ENCODE results near the gene TMEM121. TPM values are rescaled to one million over a fixed set of nuclear protein-coding genes. Genes with fewer than 3 reads are reported as not detected.
A peak's percentile ranks its signal among the peaks of the same experiment; 100 is the strongest.
"Not testable (repeated sequence)": the region's sequence is repeated elsewhere in the genome, so short reads cannot be mapped to it uniquely, and the experiment has no call there.

Gene TMEM121
- total and polyA plus RNA-seq, 4 experiments from 2014 or later: 5.4 to 9.5 (median 6.4) TPM

DNA sequence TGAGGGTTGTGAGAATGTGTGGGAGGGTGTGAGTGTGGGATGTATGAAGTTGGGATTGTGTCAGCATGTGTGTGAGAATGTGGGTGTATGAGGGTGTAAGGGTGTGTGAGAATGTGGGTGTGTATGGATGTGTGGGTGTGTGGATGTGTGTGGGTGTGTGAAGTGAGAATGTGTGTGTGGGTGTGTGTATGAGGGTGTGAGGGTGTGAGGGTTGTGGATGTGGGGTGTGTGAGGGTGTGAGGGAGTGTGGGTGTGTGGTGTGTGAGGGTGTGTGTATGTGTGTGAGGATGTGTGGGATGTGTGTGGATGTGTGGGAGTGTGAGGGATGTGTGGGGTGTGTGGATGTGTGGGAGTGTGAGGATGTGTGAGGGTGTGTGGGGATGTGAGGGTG is 37.0 kb downstream of the TMEM121 start:
- Mint-ChIP-seq H3K4me3 (no peak overlapping the region), H3K27me3 (no peaks in the 10 kb centered on the region), H3K9me3 (no peaks in the 10 kb centered on the region), H3K27ac (peak overlapping the region in 1 of 7 donors; percentile 64), H3K4me1 (peaks cover 0 to 7% (median 2%) of the 10 kb centered on the region in 4 donors), H3K36me3 (no peaks in the 10 kb centered on the region)
- Histone ChIP-seq H3K27ac (ENCODE audit: low read depth, low read length) (no peak overlapping the region), H3K9me3 (ENCODE audit: control insufficient read depth in 1 of 2, low read length in 2 of 2) (no peaks in the 10 kb centered on the region), H3K4me1 (ENCODE audit: insufficient read depth, low read length) (no peaks in the 10 kb centered on the region), H3K27me3 (ENCODE audit: insufficient read depth, low read length) (no peaks in the 10 kb centered on the region), H3K36me3 (ENCODE audit: insufficient read depth, low read length) (no peaks in the 10 kb centered on the region), H3K4me3 (ENCODE audit: low read length in 2 of 2) (no peak overlapping the region)
- intact Hi-C loops (cut with micrococcal nuclease): no loop called here
- POLR2A ChIA-PET (ENCODE audit: partially characterized antibody): no interaction called here
- CTCF ChIA-PET (ENCODE audit: partially characterized antibody): no interaction called here
- DNase-seq: no peak

DNA sequence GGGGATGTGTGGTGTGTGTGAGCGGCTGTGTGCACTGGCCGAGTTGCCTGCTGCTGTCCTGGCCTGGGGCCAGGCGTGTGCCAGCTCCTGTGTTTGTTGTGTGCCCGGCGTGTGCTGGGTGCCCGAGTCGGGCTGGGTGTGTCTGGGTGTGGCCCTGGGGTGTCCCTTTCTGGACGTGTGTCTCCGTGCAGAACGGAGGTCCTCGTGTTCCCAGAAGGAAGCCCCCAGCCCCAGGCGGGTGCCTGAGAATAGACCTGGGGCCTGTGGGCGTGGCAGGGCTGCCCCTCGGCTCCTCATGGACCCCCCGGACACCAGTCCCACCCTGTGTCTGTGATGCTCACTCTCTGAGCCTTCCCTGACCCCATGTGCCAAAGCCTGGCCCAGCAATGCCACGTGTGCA is 38.2 kb downstream of the TMEM121 start:
- H3K4me3 Mint-ChIP-seq; H3K4me1 ChIP-seq (ENCODE audit: insufficient read depth, low read length); H3K9me3 ChIP-seq (ENCODE audit: control insufficient read depth in 1 of 2, low read length in 2 of 2); H3K9me3 Mint-ChIP-seq; H3K27me3 Mint-ChIP-seq; CTCF ChIA-PET (ENCODE audit: partially characterized antibody); H3K36me3 ChIP-seq (ENCODE audit: insufficient read depth, low read length); H3K27me3 ChIP-seq (ENCODE audit: insufficient read depth, low read length); H3K27ac ChIP-seq (ENCODE audit: low read depth, low read length); H3K4me1 Mint-ChIP-seq; H3K27ac Mint-ChIP-seq; H3K4me3 ChIP-seq (ENCODE audit: low read length in 2 of 2); POLR2A ChIA-PET (ENCODE audit: partially characterized antibody); intact Hi-C loops (cut with micrococcal nuclease); DNase-seq; H3K36me3 Mint-ChIP-seq: not testable (repeated sequence)

DNA sequence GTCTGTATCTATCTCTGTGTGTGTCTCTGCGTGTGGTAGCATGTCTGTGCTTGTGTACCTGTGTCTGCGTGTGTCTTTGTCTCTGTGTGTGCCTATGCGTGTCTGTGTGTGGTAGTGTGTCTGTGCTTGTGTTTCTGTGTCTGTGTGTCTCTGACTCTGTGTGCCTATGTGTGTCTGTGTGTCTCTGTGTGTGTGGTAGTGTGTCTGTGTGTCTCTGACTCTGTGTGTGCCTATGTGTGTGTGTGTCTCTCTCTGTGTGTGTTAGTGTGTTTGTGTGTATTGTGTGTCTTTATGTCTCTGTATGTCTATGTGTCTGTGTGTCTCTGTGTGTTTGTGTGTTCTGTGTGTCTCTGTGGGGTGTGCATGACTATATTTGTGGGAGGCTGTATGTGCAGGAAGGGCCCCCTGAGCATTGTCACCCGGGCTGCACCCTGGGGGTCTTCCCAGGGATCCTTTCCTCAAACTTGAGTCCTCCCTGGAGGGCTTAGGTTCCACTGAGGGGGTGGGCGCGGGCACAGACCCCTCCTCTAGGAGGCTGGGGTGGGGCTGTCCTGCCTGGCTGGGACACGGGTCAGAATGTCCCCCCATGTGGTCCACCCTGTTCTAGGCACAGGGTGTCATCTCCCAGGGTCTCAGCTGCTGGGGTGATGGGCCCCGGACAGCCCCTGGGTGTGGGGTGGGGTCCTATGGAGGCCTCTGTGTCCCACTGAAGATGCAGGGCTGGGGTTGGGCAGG is 39.0 kb downstream of the TMEM121 start:
- H3K4me3 ChIP-seq (ENCODE audit: low read length in 2 of 2); H3K36me3 ChIP-seq (ENCODE audit: insufficient read depth, low read length); H3K27me3 ChIP-seq (ENCODE audit: insufficient read depth, low read length); H3K27me3 Mint-ChIP-seq; DNase-seq; H3K4me3 Mint-ChIP-seq; POLR2A ChIA-PET (ENCODE audit: partially characterized antibody); intact Hi-C loops (cut with micrococcal nuclease); H3K4me1 Mint-ChIP-seq; H3K9me3 Mint-ChIP-seq; H3K36me3 Mint-ChIP-seq; CTCF ChIA-PET (ENCODE audit: partially characterized antibody); H3K9me3 ChIP-seq (ENCODE audit: control insufficient read depth in 1 of 2, low read length in 2 of 2); H3K27ac ChIP-seq (ENCODE audit: low read depth, low read length); H3K4me1 ChIP-seq (ENCODE audit: insufficient read depth, low read length): not testable (repeated sequence)
- peak overlapping the region in 1 of 7 donors; percentile 42 for H3K27ac Mint-ChIP-seq

DNA sequence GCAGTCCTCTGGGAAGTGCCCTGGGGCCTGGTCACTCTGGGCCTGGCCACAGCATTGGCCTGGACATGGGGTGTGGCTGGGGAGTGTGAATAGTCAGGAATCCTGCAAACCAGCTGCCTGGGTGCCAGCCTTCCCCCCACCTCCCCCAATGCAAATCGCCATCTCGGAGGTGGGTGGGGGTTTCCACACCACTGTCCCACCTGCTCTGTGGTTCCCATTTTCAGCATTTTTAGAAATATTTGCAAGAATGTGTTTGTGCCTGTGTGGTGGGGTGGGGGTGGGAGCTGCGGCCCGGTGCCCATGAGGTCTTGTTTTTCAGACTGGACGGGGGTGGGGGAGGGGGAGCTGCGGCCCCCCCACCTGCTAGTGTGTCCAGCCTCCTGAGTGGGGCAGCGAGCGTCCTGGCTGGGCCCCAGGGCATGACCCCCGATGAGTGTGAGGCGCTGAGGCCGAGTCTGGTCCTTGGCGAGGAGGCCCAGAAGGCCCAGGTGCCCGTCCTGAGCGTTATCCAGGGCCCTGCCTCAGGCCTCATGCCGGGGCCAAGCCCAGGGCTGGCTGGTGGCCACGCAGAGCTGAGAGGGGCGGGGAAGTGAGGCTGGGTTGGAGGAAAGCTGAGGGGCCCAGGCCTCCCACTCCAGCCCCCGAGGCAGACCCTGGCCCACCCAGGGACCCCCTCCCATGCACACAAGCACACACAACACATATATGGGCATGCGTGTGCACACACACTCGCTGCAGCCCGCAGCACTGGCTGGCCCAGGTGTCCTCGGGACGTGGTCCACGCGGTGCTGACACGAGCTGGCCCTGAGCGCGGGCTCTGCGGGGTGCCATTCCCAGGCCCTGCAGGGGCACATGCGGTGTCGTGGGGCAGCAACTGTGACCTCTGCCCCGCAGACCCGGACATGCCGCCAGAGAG is 40.1 kb downstream of the TMEM121 start:
- H3K9me3 Mint-ChIP-seq; H3K27me3 Mint-ChIP-seq; H3K4me1 Mint-ChIP-seq; DNase-seq; H3K36me3 Mint-ChIP-seq; H3K9me3 ChIP-seq (ENCODE audit: control insufficient read depth in 1 of 2, low read length in 2 of 2); H3K36me3 ChIP-seq (ENCODE audit: insufficient read depth, low read length); H3K4me3 Mint-ChIP-seq; H3K27ac Mint-ChIP-seq; POLR2A ChIA-PET (ENCODE audit: partially characterized antibody); H3K27me3 ChIP-seq (ENCODE audit: insufficient read depth, low read length); H3K4me1 ChIP-seq (ENCODE audit: insufficient read depth, low read length); H3K27ac ChIP-seq (ENCODE audit: low read depth, low read length); H3K4me3 ChIP-seq (ENCODE audit: low read length in 2 of 2); intact Hi-C loops (cut with micrococcal nuclease); CTCF ChIA-PET (ENCODE audit: partially characterized antibody): not testable (repeated sequence)

DNA sequence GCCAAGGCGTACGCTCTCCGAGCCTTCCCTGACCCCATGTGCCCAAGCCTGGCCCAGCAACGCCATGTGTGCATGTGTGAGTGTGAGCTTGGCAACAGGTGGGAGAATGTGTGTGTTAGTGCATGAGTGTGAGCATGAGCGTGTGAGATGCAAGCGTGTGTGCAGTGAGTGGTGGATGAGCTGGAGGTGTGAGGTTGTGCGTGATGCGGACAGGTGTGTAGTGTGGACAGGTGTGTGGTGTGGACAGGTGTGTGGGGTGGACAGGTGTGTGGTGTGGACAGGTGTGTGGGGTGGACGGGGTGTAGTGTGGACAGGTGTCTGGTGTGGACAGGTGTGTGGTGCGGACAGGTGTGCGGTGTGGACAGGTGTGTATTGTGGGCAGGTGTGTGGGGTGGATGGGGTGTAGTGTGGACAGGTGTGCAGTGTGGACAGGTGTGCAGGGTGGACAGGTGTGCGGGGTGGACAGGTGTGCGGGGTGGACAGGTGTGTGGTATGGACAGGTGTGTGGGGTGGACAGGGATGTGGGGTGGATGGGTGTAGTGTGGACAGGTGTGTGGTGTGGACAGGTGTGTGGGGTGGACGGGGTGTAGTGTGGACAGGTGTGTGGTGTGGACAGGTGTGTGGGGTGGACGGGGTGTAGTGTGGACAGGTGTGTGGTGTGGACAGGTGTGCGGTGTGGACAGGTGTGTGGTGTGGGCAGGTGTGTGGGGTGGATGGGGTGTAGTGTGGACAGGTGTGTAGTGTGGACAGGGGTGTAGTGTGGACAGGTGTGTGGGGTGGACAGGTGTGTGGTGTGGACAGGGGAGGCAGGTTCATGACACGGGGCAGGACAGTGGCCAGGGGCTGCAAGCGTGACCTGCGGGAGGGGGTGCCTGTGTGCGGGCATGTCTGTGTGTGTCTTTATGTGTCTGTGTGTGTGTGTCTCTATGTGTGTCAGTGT is 41.1 kb downstream of the TMEM121 start:
- POLR2A ChIA-PET (ENCODE audit: partially characterized antibody); H3K4me3 Mint-ChIP-seq; H3K27me3 ChIP-seq (ENCODE audit: insufficient read depth, low read length); H3K27me3 Mint-ChIP-seq; H3K4me1 ChIP-seq (ENCODE audit: insufficient read depth, low read length); H3K4me1 Mint-ChIP-seq; H3K36me3 Mint-ChIP-seq; H3K27ac ChIP-seq (ENCODE audit: low read depth, low read length); H3K36me3 ChIP-seq (ENCODE audit: insufficient read depth, low read length); CTCF ChIA-PET (ENCODE audit: partially characterized antibody); H3K9me3 ChIP-seq (ENCODE audit: control insufficient read depth in 1 of 2, low read length in 2 of 2); DNase-seq; intact Hi-C loops (cut with micrococcal nuclease); H3K4me3 ChIP-seq (ENCODE audit: low read length in 2 of 2); H3K9me3 Mint-ChIP-seq: not testable (repeated sequence)
- H3K27ac Mint-ChIP-seq: peak overlapping the region in 3 of 7 donors; percentile 39 to 90 (median 48)

DNA sequence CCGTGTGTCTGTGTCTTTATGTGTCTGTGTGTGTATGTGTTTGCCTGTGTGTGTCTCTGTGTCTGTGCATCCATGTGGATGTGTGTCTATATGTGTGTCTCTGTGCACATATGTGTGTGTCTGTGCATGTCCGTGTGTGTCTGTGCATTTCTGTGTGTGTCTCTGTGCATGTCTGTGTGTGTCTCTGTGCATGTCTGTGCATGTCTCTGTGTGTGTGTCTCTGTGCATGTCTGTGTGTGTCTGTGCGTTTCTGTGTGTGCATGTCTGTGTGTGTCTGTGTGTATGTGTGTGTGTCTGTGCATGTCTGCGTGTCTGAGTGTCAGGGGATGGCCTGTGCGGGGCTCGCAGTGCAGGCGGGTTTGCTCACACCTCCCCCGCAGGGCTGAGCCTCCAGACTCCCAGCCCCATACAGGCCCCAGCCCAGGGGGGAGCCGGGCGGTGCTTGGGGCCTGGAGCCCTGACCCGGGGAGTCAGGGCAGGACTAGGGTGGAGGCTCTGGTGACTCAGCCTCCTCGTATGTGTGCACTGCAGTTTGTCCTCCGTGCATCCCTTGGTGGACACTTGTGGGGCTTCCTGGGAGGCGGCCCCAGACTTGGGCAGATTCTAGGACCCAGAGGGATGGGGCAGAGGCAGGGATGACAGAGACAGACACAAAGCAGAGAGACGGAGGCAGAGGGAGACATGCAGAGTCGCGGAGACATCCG is 41.9 kb downstream of the TMEM121 start:
- POLR2A ChIA-PET (ENCODE audit: partially characterized antibody); H3K36me3 Mint-ChIP-seq; H3K27me3 ChIP-seq (ENCODE audit: insufficient read depth, low read length); CTCF ChIA-PET (ENCODE audit: partially characterized antibody); DNase-seq; H3K4me1 ChIP-seq (ENCODE audit: insufficient read depth, low read length); H3K27me3 Mint-ChIP-seq; intact Hi-C loops (cut with micrococcal nuclease); H3K9me3 ChIP-seq (ENCODE audit: control insufficient read depth in 1 of 2, low read length in 2 of 2); H3K27ac ChIP-seq (ENCODE audit: low read depth, low read length); H3K36me3 ChIP-seq (ENCODE audit: insufficient read depth, low read length); H3K4me3 Mint-ChIP-seq; H3K9me3 Mint-ChIP-seq; H3K4me3 ChIP-seq (ENCODE audit: low read length in 2 of 2); H3K4me1 Mint-ChIP-seq: not testable (repeated sequence)
- H3K27ac Mint-ChIP-seq: peak overlapping the region in 2 of 7 donors; percentile 2 to 8
